NCI-H2081 treated with DMSO at 0.1 percent for 48 hours (cell line): ENCODE results near the gene TP53I11.

Experiments used
- DNase-seq: peaks from one replicate; lab custom pipeline; 2025; lab: John Stamatoyannopoulos, UW

The TP53I11 gene, protein sequence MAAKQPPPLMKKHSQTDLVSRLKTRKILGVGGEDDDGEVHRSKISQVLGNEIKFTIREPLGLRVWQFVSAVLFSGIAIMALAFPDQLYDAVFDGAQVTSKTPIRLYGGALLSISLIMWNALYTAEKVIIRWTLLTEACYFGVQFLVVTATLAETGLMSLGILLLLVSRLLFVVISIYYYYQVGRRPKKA

DNA sequence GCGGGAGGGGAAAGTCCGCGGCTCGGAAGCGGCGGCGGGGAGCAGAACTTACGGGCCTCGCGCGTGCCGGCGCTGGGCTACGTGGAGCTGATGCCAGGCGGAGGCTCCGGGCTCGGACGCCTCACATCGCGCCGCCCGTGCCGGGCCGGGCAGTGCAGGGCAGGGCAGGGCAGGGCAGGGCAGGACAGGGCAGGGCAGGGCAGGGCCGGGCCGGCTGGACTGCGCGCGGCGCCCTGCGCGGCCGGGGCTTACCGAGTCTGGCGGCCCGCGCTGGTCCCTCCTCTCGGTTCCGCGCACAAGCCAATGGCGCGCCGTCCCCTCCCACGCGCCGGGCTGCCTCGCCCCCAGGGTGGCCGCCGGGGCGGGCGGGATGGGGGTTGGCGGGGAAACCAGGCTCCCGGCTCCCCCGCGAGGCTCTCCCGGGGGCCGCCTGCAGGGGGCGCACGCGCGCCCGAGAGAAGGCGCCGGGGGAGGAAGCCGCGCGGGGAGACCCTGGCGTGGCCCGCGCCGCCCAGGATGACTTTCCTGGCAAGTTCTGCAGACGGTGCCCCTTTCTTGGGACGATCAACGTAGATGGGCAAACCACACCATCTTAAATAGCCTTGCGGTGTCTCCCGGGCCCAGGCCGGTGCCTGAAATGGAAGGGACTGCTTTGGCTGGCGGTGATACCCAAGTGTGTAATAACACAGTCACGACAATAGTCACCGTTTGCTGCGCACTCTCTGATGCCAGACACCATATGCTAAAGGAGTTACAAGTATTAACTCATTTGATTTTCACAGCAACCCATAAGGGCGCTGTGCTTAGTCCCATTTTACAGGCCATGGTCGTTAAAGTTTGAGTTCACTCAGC lies at the start of gene TP53I11:
Gene TP53I11, minus strand, starts transcription at position 259 of the 852 bp plus-strand sequence. CDS start 12,548 bp downstream, outside the sequence.
- DNase-seq, result no peak

DNA sequence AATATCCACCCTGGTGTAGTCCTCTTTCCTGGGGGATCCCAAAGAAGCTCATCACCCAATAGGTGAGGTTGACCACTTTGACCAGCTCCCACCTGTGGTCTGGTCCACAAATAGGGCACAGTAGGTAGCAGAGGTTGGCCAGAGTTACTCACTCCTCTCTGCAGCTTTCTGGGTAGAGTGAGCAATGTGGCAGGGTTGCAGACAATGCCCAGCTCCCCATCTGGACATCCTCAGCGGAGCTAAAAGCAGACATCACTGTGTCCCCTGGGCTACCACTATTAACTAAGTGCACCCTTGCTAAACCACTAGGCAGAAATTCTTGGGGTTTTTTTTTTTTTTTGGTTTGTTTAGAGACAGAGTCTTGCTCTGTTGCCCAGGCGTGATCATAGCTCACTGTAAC lies 48.4 kb upstream of the TP53I11 start:
- no peak for DNase-seq

DNA sequence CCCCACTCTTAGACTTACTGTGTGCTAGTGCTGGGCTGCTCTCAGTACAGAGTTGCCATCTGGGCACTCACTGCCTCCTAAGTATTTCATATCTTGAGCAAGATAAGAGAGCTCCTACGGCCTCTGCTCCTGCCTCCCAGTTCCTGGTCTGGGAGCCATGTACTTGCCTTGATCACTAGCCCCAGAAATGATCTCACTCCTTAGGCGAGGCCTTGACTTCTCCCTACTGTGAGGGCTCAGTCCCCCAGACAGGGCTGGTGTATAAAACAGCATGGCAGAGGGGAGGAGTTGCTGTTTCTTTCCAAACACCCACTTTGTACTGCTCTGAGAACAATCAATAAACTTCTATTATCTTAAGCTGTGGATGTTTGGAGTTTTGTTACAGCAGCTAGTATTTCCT lies 47.4 kb upstream of the TP53I11 start:
- no peak for DNase-seq

DNA sequence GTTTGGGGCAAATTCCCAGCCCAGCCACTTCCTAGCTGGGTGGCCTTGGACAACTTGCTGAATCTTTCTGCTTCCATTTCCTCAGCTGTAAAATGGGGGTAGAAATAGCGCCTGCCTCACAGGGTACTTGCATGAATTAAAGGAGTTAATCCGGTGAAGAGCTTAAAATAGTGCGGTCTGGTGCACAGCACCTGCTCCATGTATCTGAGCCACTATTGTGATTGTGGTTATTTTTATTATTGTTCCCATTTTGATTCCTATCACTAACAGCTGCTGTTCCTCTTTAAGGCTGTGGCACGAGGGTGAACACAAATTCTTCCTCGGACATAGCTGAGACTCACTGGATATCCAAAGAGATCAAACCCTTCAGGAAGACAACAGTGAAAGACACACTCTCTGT lies 46.9 kb upstream of the TP53I11 start:
- no peak for DNase-seq

DNA sequence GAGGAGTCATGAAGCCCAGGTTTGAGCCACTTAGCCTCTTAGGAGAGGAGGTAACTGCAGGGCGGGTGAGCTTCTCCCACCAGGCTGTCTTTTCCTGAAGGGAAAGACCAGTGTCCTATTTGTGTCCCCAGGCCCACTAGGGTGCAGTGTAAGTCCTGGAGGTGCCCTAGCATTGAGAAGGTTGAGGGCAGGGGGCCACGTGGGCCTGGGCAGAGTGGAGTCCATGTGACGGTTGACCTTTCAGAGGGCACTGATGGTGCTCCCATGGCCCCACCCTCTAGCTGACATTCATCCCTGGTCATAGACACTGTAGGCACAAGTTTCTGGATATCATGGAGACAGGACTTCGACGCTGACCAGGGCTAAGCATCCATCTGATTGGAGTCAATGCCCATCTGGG lies 44.1 kb upstream of the TP53I11 start:
- DNase-seq, result no peak

DNA sequence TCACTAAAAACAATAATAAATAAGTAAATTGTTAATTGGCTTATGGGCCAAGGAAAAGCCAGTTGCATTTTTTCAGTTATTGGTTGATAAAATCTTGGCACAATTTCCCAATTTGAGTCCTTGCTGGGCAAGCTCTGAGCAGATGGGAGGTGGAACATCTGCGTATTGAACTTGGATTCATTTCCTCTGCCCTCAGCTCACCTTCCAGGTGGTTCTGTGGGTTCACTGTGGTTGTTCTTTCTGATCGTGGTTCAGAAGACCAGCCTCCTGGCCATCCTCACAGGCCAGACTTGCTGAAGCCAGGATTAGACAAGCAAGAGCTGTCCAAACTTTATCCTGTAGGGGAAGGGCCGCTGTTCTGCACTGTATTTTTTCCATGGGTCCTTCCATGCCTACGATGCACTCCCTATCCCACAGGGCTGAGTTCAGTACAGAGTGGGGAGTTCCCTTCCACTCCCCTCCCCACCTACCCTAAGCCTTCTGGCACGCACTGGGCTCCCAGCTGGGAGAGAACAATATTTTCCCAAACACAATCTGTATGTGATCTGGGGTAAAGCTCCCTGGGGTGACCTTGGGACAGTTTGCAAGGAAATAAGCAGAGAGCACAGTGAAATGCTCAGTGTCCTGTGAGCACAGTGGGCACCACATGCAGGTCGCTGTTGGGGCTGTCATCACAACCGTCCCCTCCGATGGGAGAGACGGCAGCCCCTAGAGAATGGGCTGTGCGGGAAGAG lies 43.5 kb upstream of the TP53I11 start:
- DNase-seq, result no peak

DNA sequence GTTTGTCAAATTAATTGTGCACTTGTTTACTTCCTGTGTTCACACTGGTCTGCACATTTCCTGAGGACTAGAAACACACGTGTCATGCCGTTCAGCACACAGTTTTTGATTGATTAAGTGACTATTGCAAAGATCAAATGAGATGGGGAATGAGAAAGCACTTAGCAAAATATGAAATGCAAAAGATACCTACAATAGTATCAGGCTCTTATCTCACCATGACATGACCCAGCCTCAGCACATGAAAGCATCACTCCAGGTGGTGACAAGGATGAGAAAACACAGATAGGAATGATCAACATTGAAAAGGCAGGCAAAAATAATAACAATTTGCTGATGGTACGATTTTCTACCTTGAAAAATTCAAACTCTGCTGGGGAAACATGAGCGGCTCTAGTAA lies 42.1 kb upstream of the TP53I11 start:
- no peak for DNase-seq

DNA sequence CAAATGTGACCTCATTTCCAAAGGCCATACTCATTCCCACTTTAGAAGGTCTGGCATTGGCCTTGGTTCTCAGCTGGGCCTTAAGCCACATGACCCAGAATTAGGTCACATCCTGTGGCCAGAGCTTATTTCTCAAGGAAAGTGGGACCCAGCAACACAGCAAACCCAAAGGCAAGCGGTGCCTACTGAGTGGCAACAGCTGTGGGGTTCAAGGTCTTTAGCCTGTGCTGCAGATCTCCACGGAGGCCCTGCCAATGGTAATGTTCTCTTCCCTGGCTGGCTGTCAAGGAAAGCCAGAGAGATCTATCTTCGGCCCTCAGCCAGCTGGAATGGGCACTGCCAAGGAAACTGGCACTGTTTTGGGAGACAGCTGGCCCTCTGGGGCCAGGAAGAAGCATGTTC lies 41.5 kb upstream of the TP53I11 start:
- DNase-seq, result no peak

DNA sequence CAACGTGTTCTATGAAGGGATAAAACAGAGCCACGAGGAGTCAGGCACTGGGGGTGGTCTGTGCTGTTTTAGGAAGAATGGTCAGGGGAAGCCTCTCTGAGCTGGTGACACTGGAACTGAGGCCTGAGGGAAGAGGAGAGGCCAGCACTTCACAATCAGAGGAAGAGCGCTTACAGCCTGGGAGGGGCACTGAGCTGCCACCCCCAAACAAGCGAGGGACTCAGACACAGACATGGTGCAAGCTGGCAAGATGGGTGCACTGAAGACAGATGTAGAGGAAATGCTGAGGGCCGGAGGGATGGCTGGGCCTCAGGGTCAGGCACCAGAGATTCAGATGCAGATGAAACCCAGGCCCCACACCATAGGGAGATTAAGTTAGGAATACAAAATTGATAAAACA lies 40.0 kb upstream of the TP53I11 start:
- DNase-seq, result no peak

DNA sequence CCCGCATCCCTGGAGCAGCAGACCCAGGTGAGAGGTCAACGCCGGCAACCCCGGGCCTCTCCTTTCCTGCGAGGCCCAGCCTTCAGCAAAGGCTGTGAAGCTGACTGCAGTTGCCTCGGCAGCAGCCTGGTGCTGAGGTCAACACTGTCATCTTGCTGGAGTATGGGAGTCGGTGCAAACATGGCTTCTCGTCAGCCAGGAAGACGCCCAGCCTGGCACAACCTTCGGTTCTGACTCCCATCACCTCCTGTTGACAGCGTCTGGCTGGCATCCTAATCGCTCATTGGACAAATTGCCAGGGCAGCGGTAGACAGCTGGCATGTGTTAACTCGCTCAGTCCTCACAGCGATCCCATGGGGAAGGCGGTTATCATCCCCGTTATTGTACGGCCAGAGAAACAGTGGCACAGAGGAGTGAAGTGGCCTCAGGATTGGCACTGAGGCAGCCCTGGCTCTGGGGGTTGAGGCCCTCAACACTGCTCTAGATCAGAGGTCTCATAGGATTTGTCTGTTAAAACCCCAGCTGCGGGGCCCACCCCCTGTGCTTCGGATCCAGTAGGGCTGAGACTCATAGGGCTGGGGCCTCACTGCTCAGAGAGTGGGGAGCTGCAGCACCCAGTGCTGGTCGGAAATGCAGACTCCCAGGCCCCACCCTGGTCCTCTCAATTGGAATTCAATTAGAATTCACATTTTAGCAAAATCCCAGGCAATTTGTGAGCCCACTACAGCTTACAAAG lies 39.3 kb upstream of the TP53I11 start:
- peak; percentile 46 for DNase-seq

DNA sequence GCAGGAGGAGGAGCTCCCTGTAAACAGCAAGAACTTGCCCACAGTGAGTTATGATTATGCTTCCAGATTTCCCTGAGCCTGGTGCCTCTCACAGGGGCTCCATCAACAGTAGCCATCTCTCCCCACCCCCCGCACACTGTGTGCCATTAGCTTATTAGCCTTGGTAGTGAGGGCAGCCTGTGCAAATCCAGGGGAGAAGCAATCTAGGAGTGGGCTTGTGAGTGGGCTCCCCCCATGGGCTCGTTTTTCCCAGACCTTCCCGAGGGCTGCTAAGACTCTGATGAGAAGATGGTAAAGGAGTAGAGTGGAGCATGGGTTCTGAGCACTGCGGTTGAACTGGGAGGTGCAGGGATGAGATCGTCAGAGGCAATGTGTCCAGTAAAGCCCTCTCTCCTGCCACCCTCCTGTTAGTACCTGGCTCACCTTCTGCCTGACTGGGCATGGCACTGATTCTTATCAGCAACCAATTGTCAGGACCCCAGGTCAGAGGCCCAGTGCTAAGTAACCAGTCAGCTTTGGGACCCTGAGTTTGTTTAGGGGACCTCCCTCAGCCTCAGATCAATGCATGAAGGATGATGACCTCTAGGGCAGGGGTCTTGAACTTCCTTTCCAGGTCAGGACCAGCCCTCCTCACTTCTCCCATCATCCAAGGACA lies 38.4 kb upstream of the TP53I11 start:
- no peak for DNase-seq

DNA sequence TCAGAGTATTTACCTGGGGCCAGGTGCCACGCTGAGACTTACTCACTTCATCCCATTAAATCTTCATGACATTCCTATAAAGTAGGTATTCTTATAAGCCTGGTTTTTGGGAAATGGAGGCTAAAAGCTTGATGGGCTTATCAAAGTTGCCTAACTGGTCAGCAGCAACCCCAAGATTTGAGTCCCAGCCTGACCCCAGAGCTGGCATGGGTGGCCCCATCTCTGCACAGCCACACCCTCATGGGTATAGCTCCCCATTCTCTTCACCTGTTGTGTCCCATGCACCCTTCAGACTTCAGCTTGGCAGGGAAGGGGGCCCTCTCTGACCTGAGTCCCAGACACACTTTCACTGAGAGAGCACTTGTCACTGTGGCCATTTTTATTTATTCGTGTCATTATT lies 37.4 kb upstream of the TP53I11 start:
- DNase-seq, result no peak

DNA sequence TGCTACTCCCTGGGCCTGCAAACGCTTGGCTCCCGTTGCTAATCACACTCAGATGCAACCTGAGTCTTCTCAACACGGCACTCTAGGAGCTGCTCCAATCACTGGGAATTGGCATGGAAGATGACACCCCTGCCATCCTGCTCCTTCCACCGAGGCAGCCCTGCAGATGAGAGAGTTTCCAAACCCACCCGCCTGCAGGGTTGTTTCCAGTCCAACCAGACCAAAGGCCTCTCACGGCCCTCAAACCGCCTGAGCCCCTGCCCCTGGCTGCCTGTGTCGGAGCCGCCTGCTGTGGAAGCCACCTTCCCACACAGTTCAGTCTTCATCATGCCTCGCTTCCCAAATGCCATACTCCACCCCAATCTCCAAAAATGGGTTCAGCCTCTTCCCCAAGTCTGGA lies 36.8 kb upstream of the TP53I11 start:
- no peak for DNase-seq

DNA sequence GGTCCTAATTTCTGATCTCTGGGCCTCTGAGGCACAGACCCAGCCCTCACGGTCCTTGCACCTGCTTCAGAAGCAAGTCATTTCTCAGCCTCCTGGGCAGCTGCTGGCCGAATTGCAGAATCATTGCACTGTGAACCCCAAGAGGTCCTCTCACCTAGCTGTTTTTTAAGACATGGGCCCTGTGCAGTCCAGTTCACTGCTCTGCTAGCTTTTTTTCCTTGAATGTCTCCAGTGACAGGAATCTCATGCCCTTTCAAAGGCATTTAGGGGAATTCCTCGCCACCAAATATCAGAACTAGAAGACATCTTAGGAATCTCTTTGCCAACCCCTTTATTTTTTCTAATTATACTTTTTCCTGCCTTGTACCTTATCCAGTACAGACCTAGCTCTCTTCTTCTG lies 35.6 kb upstream of the TP53I11 start:
- no peak for DNase-seq

DNA sequence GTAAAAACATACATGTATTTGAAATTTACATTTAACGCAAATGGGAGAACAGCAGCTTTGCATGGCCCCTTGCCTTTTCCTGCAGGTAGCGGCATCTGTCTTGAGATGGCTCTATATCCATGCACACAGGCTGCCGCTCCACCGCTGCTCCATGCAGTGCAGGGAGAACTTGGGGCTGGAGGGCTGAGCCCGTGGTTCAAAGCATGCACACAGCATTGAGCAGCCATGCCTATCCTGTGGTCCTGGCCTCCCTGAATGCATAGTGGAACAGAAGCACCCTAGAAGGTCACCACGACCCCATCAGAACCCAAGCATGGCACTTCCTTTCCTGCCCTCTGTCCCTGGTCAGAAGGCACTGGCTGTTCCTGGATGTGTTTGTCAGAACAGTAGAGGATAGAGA lies 35.0 kb upstream of the TP53I11 start:
- DNase-seq, result no peak

DNA sequence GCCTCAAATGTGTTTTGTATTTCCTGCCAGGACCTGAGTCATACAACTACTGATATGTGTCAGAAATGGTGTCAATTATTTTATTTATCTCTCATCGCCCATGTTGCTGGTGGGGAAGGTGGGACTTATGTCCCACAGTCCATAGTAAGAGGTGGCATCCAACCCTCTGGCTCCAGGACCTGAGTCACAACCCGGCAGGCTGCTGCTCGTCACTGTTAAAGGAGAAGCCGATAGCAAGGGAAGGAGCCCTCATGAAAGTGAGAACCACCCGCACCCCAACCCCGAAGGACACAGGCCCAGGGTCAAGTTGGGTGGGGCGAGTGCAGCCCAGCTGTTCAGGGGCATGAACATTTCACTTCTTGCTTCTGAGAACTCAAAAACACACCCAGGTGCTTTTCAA lies 33.1 kb upstream of the TP53I11 start:
- no peak for DNase-seq

DNA sequence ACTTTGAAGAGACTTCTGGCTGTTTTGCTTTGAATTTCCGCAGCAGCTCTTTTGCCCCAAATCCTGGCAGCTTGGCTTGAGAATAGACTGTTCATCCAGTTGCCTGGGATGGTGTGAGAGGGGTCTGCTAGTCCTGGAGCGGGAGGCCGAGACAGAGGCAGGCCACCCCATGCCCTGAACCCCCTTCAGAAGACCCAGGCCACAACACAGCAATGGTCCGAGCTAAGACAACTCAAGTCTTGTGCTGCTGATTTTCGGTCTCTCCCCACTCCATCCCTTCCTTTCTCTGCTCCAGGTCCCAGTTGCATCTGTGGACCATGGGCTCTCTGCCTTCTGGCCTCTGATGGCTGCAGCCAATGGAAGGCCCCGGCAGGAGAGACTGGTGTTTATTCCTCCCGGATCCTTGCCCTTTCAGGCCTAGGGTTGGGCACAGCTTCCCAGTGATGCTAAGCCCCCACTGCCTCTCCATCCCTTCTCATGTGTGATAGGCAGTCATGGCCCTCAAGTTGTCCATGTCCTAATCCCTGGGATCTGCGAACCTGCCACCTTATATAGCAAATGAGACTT lies 31.9 kb upstream of the TP53I11 start:
- no peak for DNase-seq

DNA sequence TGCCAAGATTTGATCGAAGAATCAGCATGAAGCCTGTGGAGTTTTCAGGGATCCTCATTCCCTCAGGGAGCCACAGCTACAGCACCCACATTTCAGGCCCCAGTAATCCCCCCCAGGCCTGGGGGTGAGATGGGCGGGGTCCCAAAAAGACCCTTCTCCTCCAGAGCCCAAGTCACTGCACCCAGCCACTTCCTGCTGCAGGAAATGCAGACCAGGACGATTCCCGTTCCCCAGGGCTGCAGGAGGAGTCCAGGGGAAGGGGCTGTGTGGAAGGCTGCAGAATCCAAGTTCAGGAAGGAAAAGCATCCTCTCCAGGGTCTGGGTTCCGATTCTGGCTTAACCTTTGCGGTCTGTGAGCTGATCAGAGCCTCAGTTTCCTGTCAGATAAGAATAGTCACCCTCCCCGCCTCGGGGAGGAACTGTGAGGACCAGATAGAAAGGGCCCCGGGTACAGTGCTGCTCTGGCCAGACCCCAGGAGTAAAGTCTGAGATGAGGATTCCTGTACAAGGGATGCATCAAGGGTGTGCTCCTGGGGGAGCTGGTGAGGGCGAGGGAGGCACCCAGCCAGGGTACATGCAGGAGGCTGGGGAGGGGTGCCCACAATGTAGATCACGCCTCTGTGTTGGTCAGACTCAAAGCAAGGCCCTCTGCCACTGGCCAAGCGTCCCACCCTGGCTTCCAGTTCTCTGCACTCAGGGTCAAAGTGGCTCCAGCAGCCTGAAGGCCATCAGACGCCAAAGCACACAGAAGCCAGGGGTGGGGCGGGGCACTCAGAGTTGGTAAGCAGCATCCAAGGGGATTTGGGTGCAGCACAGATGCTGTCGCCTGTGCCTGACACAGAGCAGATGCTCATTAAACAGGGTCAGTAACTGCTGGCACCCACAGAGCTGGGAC lies 30.1 kb upstream of the TP53I11 start:
- no peak for DNase-seq

DNA sequence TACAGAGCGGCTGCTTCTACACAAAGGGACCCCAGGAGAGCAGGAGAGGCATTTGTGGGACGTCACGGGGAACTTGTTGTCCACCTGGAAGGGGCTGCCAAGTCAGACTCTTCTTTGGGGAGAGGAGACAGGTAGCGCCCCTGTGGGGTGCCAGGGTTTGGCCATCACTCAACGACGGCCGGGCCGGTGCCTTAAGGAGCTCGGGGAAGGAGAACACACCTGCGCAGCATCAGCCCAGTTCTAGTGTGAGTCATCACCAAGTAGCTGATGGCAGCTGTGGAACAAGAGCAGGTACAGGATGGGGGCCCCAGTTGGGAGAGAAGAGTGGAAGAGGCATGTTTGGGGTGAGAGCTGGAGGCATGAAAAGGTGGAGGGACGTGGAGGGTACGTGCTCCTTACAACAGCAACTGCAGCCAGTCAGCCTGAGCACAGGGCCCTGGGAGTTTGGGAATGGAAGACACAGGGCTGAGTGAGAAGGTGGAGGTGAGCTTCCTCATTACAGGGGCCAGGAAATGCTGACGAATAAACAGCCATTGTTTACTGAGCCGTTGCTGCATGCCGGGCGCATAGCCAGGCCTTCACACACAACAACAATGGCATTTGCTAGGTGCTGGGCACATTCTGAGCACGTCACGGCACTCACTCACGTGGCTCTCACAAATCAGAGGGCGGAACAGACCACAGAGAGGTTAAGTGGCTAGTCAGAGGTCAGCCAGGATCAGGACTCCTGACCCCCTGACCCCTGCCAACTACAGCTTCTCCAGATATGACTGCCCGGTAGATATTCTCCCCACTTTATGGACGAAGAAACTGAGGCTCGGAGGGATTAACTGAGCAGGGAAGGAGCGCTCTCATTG lies 29.1 kb upstream of the TP53I11 start:
- DNase-seq, result peak; percentile 79

DNA sequence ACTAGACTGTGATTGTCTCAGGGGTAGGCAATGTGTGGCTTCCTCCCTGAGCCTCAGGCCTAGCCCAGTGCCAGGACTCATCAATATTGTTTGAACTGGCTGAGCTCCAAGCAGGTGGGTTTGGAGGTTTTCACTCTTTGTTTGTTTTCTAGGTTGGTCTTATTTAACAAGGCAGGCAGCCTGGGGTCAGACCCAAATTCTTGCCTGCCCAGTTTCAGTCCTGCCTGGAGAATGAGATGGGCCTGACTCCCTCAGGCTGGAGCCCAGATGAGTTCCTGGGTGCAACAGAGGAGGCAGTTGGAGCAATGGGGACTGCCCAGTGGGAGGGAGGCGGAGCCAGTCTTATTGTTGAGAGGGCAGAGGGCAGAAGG lies 28.3 kb upstream of the TP53I11 start:
- peak; percentile 96 for DNase-seq
